Thyroid gland (tissue), 4 donors: Measurements from ENCODE around the gene ADGRD1. TPM values are rescaled to one million over a fixed set of nuclear protein-coding genes. Genes with fewer than 3 reads are reported as not detected.

Experiments
- DNase-seq, 2 donors: peaks; one replicate each; pipeline ENCODE4 v3.0.0-alpha.2; 2019
- H3K27ac ChIP-seq, 3 donors: fragments of 200-600 bp; sonication (generic); 1 replicate in 2 of 3; 2 replicates in 1 of 3; pipeline ENCODE4 v1.5.1; 2016 to 2019; ENCODE audit warnings: mild to moderate bottlenecking in 1 of 3, moderate library complexity in 1 of 3
- H3K27me3 ChIP-seq: fragments of 200-600 bp; sonication (generic); one replicate; pipeline ENCODE4 v1.5.1; 2019
- H3K36me3 ChIP-seq, 2 donors: fragments of 200-600 bp; sonication (generic); one replicate each; pipeline ENCODE4 v1.5.1; 2016 to 2019
- H3K4me1 ChIP-seq, 2 donors: fragments of 200-600 bp; sonication (generic); one replicate each; pipeline ENCODE4 v1.5.1; 2017 to 2019
- H3K4me3 ChIP-seq, 3 donors: fragments of 200-600 bp; sonication (generic); replicated peaks in 1 of 3; 1 replicate in 2 of 3; 2 replicates in 1 of 3; pipeline ENCODE4 v1.5.1; 2016; ENCODE audit warnings: mild to moderate bottlenecking in 1 of 3
- H3K9me3 ChIP-seq: fragments of 200-600 bp; sonication (generic); one replicate; pipeline ENCODE4 v1.5.1; 2017
- CTCF ChIP-seq, 6 experiments: fragments of 200-600 bp in 3 of 6; fragments of 450-650 bp in 3 of 6; sonication (generic) in 3 of 6; IDR thresholded peaks; one replicate each; pipeline ENCODE4 v1.5.1; 2016 to 2019; ENCODE audit warnings: antibody characterized with exemption in 6 of 6, mild to moderate bottlenecking in 2 of 6, inconsistent platforms in 1 of 6, moderate library complexity in 1 of 6
- POLR2A ChIP-seq, 2 donors: fragments of 450-650 bp; IDR thresholded peaks; one replicate each; pipeline ENCODE4 v1.6.1; 2017; ENCODE audit warnings: antibody characterized with exemption in 2 of 2, mild to moderate bottlenecking in 2 of 2, moderate library complexity in 1 of 2
- WGBS, 2 donors: methylation state at CpG; one replicate each; pipeline ENCODE4 v1.1.5; 2017; 5-methylcytosine and 5-hydroxymethylcytosine counted together
- intact Hi-C: fragments of 100-400 bp; cut with DNase I; formaldehyde crosslinking; loops from one replicate; pipeline ENCODE4 v1.15.1; 2023
- total RNA-seq, 4 donors: library from RNA; depleted of rRNA; stranded (reverse); fragments of >200 nt; gene quantifications; one replicate each; pipeline ENCODE4 v1.2.3, GENCODE V29; 2016

The ADGRD1 gene
- total RNA-seq, 4 donors from 2014 or later = 14.1 to 44.3 (median 24.7) TPM

DNA sequence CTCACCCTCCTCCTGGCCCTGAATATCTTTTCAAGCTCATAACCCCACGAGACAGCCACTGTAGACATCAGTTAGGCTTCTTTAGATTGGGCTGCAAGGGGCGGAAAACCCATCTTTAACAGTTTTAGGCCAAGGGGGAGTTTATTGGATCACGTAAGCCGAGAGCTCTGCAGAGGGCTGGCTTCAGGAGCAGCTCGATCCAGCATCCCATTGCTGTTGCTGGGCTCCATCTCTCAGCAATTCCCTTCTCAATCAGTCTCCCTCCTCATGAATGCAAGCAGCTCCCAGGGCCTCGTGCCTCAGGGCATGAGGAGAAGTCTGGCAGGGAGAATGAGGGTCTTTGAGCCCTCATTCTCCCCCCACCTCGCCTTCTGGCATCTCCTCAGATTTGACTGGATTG lies 59.4 kb downstream of the ADGRD1 start:
- Histone ChIP-seq H3K27ac (no peak overlapping the region), H3K4me1 (no peaks in the 10 kb centered on the region), H3K36me3 (no peaks in the 10 kb centered on the region), H3K4me3 (no peak overlapping the region), H3K27me3 (no peaks in the 10 kb centered on the region), H3K9me3 (no peaks in the 10 kb centered on the region)
- TF ChIP-seq POLR2A (IDR thresholded peaks at IDR 0.05) = no peak
- no peak for TF ChIP-seq CTCF (IDR thresholded peaks at IDR 0.05)
- no peak for DNase-seq
- intact Hi-C loops = no loop called here
- WGBS, 2 donors = 97% methylated on average over 7 of the region's 7 CpGs

- Histone ChIP-seq H3K36me3 (no peaks in the 10 kb centered on the region), H3K27ac (no peak overlapping the region), H3K27me3 (no peaks in the 10 kb centered on the region), H3K9me3 (no peaks in the 10 kb centered on the region), H3K4me1 (no peaks in the 10 kb centered on the region), H3K4me3 (no peak overlapping the region)
- WGBS, 2 donors = 82 to 89% methylated on average over 14 of the region's 14 CpGs
- TF ChIP-seq POLR2A (IDR thresholded peaks at IDR 0.05) = no peak
- no peak for TF ChIP-seq CTCF (IDR thresholded peaks at IDR 0.05)
- intact Hi-C loops = no loop called here
- no peak for DNase-seq
These were observed 60.6 kb downstream of the ADGRD1 start for GRCh38 chr12:131014343-131014742.

DNA sequence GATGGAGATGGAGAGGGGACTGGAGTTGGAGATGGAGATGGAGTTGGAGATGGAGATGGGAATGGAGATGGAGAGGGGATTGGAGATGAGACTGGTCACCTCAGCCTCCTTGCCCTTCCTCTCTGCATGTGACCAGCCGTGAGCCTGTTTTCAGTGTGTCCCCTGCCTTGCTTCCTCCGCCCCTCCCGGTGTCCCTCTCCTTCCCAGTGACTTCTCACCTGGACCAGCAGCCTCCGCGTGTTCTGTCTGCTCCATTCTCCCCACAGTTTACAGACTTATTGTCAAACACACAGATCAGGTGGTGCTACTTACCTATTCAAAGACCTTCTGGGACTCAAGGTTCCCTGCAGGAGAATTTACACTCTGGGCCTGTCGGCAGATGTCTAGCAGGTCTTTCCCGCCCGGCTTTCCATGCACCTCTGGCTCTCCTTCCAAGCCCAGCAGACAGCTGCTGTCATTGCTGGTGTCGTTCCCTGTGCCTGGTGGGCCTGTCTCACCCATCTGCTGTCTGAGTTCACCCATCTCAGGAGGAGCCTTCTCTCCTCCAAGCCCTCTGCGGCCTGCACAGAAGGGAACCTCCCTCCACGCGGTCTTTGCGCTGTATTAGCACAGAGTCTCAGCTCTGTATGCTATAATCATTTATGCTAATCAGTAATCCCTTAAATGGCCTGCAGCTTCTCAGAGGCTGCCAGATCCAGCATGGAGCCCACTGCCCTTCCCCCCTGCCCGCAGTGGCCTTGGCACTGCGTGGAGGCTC lies 62.1 kb downstream of the ADGRD1 start:
- 94 to 95% methylated on average over 13 to 15 of the region's 15 CpGs for WGBS, 2 donors
- Histone ChIP-seq H3K9me3 (no peaks in the 10 kb centered on the region), H3K4me1 (peaks cover 0 to 7% of the 10 kb centered on the region in 2 donors), H3K36me3 (no peaks in the 10 kb centered on the region), H3K27me3 (no peaks in the 10 kb centered on the region), H3K4me3 (no peak overlapping the region), H3K27ac (no peak overlapping the region)
- TF ChIP-seq CTCF (IDR thresholded peaks at IDR 0.05) = no peak
- no peak for TF ChIP-seq POLR2A (IDR thresholded peaks at IDR 0.05)
- DNase-seq = no peak
- intact Hi-C loops = no loop called here

DNA sequence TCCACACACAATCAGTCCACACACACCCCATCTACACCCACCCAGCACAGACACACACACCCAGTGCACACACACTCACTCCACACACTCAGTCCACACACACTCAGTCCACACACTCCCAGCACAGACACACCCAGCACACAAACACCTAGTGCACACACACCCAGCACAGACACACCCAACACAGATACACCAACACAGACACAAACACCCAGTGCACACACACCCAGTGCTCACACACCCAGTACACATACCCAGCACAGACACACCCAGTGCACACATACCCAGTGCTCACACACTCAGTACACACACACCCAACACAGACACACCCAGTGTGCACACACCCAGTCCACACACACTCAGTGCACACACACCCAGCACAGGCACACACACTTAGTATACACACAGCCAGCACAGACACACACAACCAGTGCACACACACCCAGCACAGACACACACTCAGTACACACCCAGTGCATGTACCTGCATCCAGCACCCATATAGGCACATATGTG lies 63.8 kb downstream of the ADGRD1 start:
- DNase-seq = no peak
- no peaks in the 10 kb centered on the region for H3K9me3 ChIP-seq
- no peak for TF ChIP-seq POLR2A (IDR thresholded peaks at IDR 0.05)
- TF ChIP-seq CTCF (IDR thresholded peaks at IDR 0.05) = no peak
- H3K36me3 ChIP-seq = no peaks in the 10 kb centered on the region
- intact Hi-C loops = no loop called here
- H3K4me1 ChIP-seq = peaks cover 0 to 7% of the 10 kb centered on the region in 2 donors
- no peak overlapping the region for H3K27ac ChIP-seq
- no peaks in the 10 kb centered on the region for H3K27me3 ChIP-seq
- no peak overlapping the region for H3K4me3 ChIP-seq

- Histone ChIP-seq H3K4me1 (peaks cover 0 to 7% of the 10 kb centered on the region in 2 donors), H3K36me3 (no peaks in the 10 kb centered on the region), H3K9me3 (no peaks in the 10 kb centered on the region), H3K27ac (no peak overlapping the region), H3K27me3 (no peaks in the 10 kb centered on the region), H3K4me3 (no peak overlapping the region)
- 85 to 90% methylated on average over 28 of the region's 28 CpGs for WGBS, 2 donors
- TF ChIP-seq CTCF (IDR thresholded peaks at IDR 0.05) (no peak), POLR2A (IDR thresholded peaks at IDR 0.05) (no peak)
- DNase-seq = no peak
- intact Hi-C loops = no loop called here
These were observed 64.4 kb downstream of the ADGRD1 start for GRCh38 chr12:131018019-131018620.
